Lower leg skin (tissue), 4 donors: ENCODE data around the gene BICD2. TPM values are rescaled to one million over a fixed set of nuclear protein-coding genes. Genes with fewer than 3 reads are reported as not detected.

Source experiments
- DNase-seq, 2 donors: peaks; one replicate each; pipeline ENCODE4 v3.0.0-alpha.2; 2019; ENCODE audit warnings: low spot score in 2 of 2
- H3K4me3 ChIP-seq: fragments of 200-600 bp; sonication (generic); 2 replicates; pipeline ENCODE4 v1.5.1; 2017; ENCODE audit warnings: mild to moderate bottlenecking, low read depth; ENCODE audit not compliant: poor library complexity, severe bottlenecking
- POLR2A ChIP-seq, 2 donors: fragments of 450-650 bp; IDR thresholded peaks; one replicate each; pipeline ENCODE4 v1.6.1; 2016 to 2017; ENCODE audit warnings: antibody characterized with exemption in 2 of 2, mild to moderate bottlenecking in 1 of 2, moderate library complexity in 1 of 2
- WGBS, 2 donors: methylation state at CpG; one replicate each; pipeline ENCODE4 v1.1.5; 2018; 5-methylcytosine and 5-hydroxymethylcytosine counted together
- intact Hi-C: fragments of 100-400 bp; cut with DNase I; formaldehyde crosslinking; loops from one replicate; pipeline ENCODE4 v1.15.0; 2023; ENCODE audit warnings: low total_unique reads
- total RNA-seq, 4 donors: library from RNA; depleted of rRNA; stranded (reverse); fragments of >200 nt; gene quantifications; one replicate each; pipeline ENCODE4 v1.1.0, GENCODE V29; 2016
- TF ChIP-seq, protein P1 (sequence below), 3 donors: fragments of 450-650 bp; IDR thresholded peaks; one replicate each; pipeline ENCODE4 v1.5.1; 2016; ENCODE audit warnings: antibody characterized with exemption in 3 of 3, mild to moderate bottlenecking in 3 of 3, moderate library complexity in 2 of 3

BICD2 gene
- total RNA-seq, 4 donors from 2014 or later = 177 to 182 (median 180) TPM

DNA sequence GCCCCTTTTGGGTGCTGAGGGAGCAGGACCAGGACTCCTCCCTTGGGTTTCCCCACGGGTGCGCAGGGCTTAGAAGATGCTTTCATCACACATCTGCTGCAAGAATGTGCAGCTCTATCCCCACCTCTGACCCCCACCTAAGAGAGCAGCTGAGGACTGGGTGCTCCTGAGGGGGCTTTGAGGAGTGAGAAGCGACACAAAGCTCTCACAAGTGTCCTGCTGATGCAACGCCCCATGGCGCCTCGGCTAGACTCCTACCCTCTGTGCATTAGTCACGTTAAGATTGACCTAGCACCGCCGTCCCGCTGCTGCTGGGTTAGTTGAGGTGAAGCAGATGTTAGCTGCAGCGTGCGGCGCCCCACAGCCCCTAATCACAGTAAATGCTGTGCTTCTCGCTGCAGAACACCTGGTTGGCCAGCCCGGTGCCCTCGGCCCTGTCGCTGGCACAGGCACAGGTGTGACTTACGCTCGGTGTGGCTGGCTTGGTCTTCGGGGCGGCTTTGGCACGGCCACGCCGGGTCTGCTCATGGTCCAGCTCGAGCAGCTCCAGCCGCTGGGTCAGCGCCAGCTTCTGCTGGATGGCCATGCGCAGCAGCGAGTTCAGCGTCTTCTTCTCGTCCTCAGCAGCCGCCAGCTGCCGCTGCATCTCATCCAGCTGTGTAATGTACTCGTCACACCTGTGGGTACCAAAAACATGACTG is 49.7 kb downstream of the BICD2 start:
- H3K4me3 ChIP-seq = no peak overlapping the region
- no peak for TF ChIP-seq POLR2A (IDR thresholded peaks at IDR 0.05)
- TF ChIP-seq, protein P1, sequence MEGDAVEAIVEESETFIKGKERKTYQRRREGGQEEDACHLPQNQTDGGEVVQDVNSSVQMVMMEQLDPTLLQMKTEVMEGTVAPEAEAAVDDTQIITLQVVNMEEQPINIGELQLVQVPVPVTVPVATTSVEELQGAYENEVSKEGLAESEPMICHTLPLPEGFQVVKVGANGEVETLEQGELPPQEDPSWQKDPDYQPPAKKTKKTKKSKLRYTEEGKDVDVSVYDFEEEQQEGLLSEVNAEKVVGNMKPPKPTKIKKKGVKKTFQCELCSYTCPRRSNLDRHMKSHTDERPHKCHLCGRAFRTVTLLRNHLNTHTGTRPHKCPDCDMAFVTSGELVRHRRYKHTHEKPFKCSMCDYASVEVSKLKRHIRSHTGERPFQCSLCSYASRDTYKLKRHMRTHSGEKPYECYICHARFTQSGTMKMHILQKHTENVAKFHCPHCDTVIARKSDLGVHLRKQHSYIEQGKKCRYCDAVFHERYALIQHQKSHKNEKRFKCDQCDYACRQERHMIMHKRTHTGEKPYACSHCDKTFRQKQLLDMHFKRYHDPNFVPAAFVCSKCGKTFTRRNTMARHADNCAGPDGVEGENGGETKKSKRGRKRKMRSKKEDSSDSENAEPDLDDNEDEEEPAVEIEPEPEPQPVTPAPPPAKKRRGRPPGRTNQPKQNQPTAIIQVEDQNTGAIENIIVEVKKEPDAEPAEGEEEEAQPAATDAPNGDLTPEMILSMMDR (IDR thresholded peaks at IDR 0.05) = no peak
- intact Hi-C loops = loop anchor here (5.0 kb wide), 1 partner anchor 77 kb away; no protein-coding TSS in a partner anchor
- peak; percentile 16 to 85 for DNase-seq
- 65% methylated on average over 15 to 33 of the region's 34 CpGs for WGBS, 2 donors

- intact Hi-C loops = no loop called here
- TF ChIP-seq POLR2A (IDR thresholded peaks at IDR 0.05) = no peak
- TF ChIP-seq, protein P1 (IDR thresholded peaks at IDR 0.05) = no peak
- DNase-seq = peak in 1 of 2 donors; percentile 13
- 84 to 98% methylated on average over 3 of the region's 3 CpGs for WGBS, 2 donors
- no peak overlapping the region for H3K4me3 ChIP-seq
Observed at GRCh38 chr9:92714016-92714415, 50.6 kb downstream of the BICD2 start.

DNA sequence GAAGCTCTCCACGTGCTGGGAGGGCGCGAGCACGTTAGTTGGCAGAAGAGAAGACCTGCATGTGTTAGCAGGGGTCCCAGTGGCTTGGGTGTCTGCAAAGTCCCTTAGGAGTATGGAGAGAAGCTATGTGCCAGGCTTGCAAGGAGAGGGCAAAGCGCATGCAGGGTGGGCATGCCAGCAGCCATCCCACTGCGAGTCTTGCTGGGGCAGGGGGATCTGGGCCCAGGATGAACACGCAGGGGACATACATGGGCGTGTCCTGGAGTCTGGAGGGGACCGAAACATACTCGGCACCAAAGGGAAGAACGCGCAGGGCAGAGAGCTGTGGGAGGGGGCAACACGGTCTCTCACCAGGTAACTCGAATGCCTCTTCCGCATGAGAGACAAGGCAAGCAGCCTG is 51.1 kb downstream of the BICD2 start:
- intact Hi-C loops = no loop called here
- TF ChIP-seq, protein P1 (IDR thresholded peaks at IDR 0.05) = no peak
- TF ChIP-seq POLR2A (IDR thresholded peaks at IDR 0.05) = no peak
- DNase-seq = no peak
- WGBS, 2 donors = 93 to 94% methylated on average over 15 of the region's 15 CpGs
- H3K4me3 ChIP-seq = no peak overlapping the region

DNA sequence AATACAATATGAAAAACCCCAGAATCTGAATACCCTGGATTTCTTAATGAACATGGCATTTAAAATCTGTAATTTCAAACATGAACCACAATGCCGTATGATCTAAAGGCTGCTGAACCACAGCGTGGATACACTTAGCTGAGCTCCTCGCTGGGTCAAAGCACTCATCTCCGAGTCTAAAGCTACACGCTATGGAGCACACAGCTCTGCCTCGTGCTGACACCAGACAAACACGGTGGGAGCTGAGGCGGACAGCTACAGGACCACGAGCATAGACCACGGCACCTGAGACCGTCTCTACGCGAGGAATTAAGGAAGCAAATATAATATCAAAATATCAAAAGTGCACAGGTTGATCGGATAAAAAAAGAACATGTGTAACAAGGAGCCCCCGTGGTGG is 51.9 kb downstream of the BICD2 start:
- H3K4me3 ChIP-seq = no peak overlapping the region
- 85 to 91% methylated on average over 15 of the region's 15 CpGs for WGBS, 2 donors
- no peak for TF ChIP-seq POLR2A (IDR thresholded peaks at IDR 0.05)
- TF ChIP-seq, protein P1 (IDR thresholded peaks at IDR 0.05) = no peak
- intact Hi-C loops = no loop called here
- peak in 1 of 2 donors; percentile 68 for DNase-seq

GRCh38 chr9:92711844-92712243 is 52.8 kb downstream of the BICD2 start:
- intact Hi-C loops = no loop called here
- no peak overlapping the region for H3K4me3 ChIP-seq
- no peak for TF ChIP-seq POLR2A (IDR thresholded peaks at IDR 0.05)
- TF ChIP-seq, protein P1 (IDR thresholded peaks at IDR 0.05) = no peak
- WGBS, 2 donors = 79% methylated on average over 6 of the region's 6 CpGs
- DNase-seq = no peak

DNA sequence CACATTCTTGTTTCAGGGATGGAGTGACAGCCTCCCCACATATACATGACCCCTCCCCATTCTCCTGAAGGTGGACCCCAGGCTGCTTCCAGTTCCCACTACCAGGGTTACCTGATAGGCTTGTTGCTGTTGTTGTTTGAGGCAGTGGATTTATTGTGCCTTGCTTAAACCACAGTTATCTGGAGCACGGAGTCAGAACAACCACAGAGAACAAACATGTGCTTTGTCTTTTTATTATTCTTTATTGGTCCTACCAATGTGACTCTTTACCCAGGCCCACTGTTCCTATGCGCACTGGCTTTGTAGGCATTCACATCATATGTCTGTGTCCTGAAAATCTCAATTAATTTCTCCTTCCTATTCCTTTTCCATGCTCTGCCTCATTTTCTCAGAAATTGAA is 53.5 kb downstream of the BICD2 start:
- intact Hi-C loops = no loop called here
- TF ChIP-seq, protein P1 (IDR thresholded peaks at IDR 0.05) = no peak
- TF ChIP-seq POLR2A (IDR thresholded peaks at IDR 0.05) = no peak
- 57 to 74% methylated on average over 2 of the region's 2 CpGs for WGBS, 2 donors
- no peak for DNase-seq
- H3K4me3 ChIP-seq = no peak overlapping the region
